SU-DHL-6 (cell line): Measurements from ENCODE around the gene VDAC1.
A peak's percentile ranks its signal among the peaks of the same experiment; 100 is the strongest.

Experiments used
- H2AFZ ChIP-seq: fragments of 200-600 bp; sonication (generic); 2 replicates; pipeline ENCODE4 v1.6.1; 2014; ENCODE audit warnings: low read depth, mild to moderate bottlenecking, moderate library complexity, mixed read lengths, antibody characterized with exemption, low read length; ENCODE audit not compliant: severe bottlenecking
- H3F3A ChIP-seq: fragments of 200-600 bp; shearing (Covaris generic); 2 replicates; pipeline ENCODE4 v1.6.0; 2016; ENCODE audit warnings: antibody characterized with exemption, mild to moderate bottlenecking; ENCODE audit not compliant: insufficient read depth
- H3K27ac ChIP-seq: fragments of 200-600 bp; sonication (generic); 2 replicates; pipeline ENCODE4 v1.5.1; 2016; ENCODE audit warnings: low read depth, mild to moderate bottlenecking, low read length, moderate library complexity, mixed read lengths
- H3K27me3 ChIP-seq: fragments of 200-600 bp; sonication (generic), shearing (Covaris generic); 2 replicates; pipeline ENCODE4 v1.6.0; 2014; ENCODE audit warnings: mild to moderate bottlenecking, low read length
- H3K36me3 ChIP-seq: fragments of 200-600 bp; sonication (generic); 2 replicates; pipeline ENCODE4 v1.6.1; 2014; ENCODE audit warnings: mild to moderate bottlenecking, low read length, mixed read lengths
- H3K4me2 ChIP-seq: fragments of 300-600, 200-600 bp; shearing (Covaris generic), sonication (generic); 2 replicates; pipeline ENCODE4 v1.6.0; 2014; ENCODE audit warnings: low read length, low read depth, mild to moderate bottlenecking; ENCODE audit not compliant: poor library complexity, severe bottlenecking
- H3K4me3 ChIP-seq: fragments of 200-600 bp; sonication (generic); 2 replicates; pipeline ENCODE4 v1.5.1; 2014; ENCODE audit warnings: antibody characterized with exemption, low read length, mild to moderate bottlenecking, mixed read lengths; ENCODE audit not compliant: insufficient read depth, poor library complexity, severe bottlenecking
- H3K79me2 ChIP-seq: fragments of 200-600 bp; sonication (generic); 2 replicates; pipeline ENCODE4 v1.6.1; 2014; ENCODE audit warnings: mild to moderate bottlenecking, low read length, moderate library complexity; ENCODE audit not compliant: insufficient read depth
- H3K9ac ChIP-seq: fragments of 200-600 bp; sonication (generic); 2 replicates; pipeline ENCODE4 v1.7.0; 2014; ENCODE audit warnings: mild to moderate bottlenecking, low read length
- H3K9me2 ChIP-seq: fragments of 200-600 bp; sonication (generic); replicated peaks from 2 replicates; pipeline ENCODE4 v1.6.1; 2014; ENCODE audit warnings: low read length; ENCODE audit not compliant: insufficient read depth
- H3K9me3 ChIP-seq: fragments of 200-600 bp; sonication (generic); 2 replicates; pipeline ENCODE4 v1.6.1; 2014; ENCODE audit warnings: low read length, mixed read lengths; ENCODE audit not compliant: insufficient read depth
- H4K20me1 ChIP-seq: fragments of 200-600 bp; sonication (generic); 2 replicates; pipeline ENCODE4 v1.6.1; 2014; ENCODE audit warnings: low read depth, mild to moderate bottlenecking, antibody characterized with exemption, low read length, moderate library complexity, mixed read lengths
- EZH2phosphoT487 ChIP-seq: fragments of 200-600 bp; sonication (generic), shearing (Covaris generic); conservative IDR thresholded peaks from 2 replicates; pipeline ENCODE4 v1.6.1; 2018; ENCODE audit warnings: mild to moderate bottlenecking, antibody characterized with exemption, low read length, moderate library complexity, mixed read lengths
- TF ChIP-seq, protein P1 (sequence below): fragments of 200-600 bp; sonication (generic); IDR thresholded peaks from one replicate; pipeline ENCODE4 v1.5.1; 2017; ENCODE audit warnings: antibody characterized with exemption, mild to moderate bottlenecking, low read length, moderate library complexity; ENCODE audit not compliant: insufficient read depth, poor library complexity, severe bottlenecking

The VDAC1 gene

DNA sequence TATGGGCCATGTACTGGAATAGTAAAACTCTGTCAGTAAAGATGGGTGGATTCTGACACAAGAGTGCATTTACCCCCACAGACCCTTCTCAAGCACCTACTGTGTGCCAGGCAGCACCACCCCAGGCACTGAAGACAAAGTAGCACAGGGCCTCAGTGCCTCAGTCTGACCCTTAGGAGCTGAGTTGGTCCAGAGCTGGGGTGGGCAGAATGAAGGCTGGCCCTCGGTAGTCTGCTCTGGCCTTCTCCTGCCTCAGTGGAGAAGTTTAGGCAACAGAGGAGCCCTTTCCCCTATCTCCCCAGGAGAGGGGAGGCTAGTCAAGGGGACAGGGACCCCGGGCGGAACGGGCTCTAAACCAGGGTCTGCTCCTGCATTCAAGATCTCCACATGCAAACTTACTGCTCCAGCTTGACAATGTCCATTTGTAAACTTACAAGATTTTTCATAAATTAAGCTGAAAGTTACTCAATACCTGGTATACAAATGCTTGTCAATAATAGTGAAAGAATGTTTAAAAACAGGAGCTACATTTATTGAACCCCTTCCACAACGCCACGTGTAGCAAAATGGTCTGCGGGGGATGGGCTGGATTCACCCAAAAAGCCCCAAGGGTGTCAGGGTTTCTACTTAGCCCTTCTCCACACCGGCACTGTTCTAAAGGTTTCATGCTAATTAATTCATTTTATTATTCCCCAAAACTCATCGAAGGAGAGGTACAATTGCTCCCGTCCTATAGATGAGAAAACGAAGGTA lies 1.5 kb downstream of the VDAC1 start:
- Histone ChIP-seq H3K27me3 (no peaks in the 10 kb centered on the region), H3K9me2 (no peaks in the 10 kb centered on the region), H3K36me3 (no peaks in the 10 kb centered on the region), H2AFZ (peak overlapping the region; percentile 81), H3K4me3 (peak overlapping the region; percentile 77), H3K79me2 (peaks cover 62% of the 10 kb centered on the region), H3K9me3 (no peaks in the 10 kb centered on the region), H4K20me1 (peaks cover 12% of the 10 kb centered on the region; the same call in 1 of the 2 replicates), H3K9ac (peak overlapping the region; percentile 88), H3K4me2 (peak overlapping the region; percentile 81), H3F3A (no peaks in the 10 kb centered on the region), H3K27ac (peak overlapping the region; percentile 87)
- TF ChIP-seq, protein P1, sequence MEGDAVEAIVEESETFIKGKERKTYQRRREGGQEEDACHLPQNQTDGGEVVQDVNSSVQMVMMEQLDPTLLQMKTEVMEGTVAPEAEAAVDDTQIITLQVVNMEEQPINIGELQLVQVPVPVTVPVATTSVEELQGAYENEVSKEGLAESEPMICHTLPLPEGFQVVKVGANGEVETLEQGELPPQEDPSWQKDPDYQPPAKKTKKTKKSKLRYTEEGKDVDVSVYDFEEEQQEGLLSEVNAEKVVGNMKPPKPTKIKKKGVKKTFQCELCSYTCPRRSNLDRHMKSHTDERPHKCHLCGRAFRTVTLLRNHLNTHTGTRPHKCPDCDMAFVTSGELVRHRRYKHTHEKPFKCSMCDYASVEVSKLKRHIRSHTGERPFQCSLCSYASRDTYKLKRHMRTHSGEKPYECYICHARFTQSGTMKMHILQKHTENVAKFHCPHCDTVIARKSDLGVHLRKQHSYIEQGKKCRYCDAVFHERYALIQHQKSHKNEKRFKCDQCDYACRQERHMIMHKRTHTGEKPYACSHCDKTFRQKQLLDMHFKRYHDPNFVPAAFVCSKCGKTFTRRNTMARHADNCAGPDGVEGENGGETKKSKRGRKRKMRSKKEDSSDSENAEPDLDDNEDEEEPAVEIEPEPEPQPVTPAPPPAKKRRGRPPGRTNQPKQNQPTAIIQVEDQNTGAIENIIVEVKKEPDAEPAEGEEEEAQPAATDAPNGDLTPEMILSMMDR = no peak
- TF ChIP-seq EZH2phosphoT487 = no peak

DNA sequence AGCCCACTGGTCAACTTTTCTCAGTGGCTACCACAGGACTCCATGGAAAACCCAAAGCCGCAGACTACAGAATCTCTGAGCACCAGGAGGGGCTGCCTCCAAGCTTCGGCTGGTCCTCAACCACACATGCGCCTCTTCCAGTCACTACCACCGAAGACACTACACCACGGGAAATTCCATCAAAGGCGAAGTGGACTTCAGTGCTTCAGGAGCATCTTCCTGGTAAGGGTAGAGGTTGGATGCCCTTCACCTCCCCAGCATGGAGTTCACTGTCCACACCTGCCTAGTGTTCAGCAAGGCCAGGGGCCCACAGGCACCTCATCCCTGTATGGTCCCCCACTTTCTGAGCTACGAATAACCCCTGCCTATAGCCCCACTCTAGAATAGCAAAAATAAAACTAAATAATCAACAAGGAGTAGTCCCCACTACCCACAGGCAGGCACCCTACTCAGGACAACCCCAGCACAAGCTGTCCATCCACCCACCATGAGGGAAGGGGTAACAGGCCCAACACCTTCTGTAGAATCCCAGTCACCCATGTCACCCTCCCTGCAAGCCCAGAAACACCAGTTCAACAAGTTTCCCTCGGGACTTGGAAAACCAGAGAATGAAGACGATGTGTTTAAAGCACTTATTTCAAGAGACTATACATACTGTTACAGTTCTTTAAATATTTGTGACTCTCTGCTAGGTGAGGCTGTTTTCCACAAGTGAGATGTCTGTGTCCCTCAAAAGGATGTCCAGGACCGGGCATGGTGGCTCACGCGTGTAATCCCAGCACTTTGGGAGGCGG lies 2.6 kb downstream of the VDAC1 start:
- Histone ChIP-seq H3K9me3 (no peaks in the 10 kb centered on the region), H3K9ac (peak overlapping the region; percentile 88), H3K79me2 (peaks cover 73% of the 10 kb centered on the region), H3K36me3 (no peaks in the 10 kb centered on the region), H3F3A (no peaks in the 10 kb centered on the region), H3K4me3 (peak overlapping the region; percentile 77), H3K27me3 (no peaks in the 10 kb centered on the region), H3K9me2 (no peaks in the 10 kb centered on the region), H3K4me2 (peak overlapping the region; percentile 81), H2AFZ (no peak overlapping the region), H4K20me1 (peaks cover 13% of the 10 kb centered on the region; the same call in 1 of the 2 replicates), H3K27ac (no peak overlapping the region)
- TF ChIP-seq, protein P1 = no peak
- TF ChIP-seq EZH2phosphoT487 = no peak

DNA sequence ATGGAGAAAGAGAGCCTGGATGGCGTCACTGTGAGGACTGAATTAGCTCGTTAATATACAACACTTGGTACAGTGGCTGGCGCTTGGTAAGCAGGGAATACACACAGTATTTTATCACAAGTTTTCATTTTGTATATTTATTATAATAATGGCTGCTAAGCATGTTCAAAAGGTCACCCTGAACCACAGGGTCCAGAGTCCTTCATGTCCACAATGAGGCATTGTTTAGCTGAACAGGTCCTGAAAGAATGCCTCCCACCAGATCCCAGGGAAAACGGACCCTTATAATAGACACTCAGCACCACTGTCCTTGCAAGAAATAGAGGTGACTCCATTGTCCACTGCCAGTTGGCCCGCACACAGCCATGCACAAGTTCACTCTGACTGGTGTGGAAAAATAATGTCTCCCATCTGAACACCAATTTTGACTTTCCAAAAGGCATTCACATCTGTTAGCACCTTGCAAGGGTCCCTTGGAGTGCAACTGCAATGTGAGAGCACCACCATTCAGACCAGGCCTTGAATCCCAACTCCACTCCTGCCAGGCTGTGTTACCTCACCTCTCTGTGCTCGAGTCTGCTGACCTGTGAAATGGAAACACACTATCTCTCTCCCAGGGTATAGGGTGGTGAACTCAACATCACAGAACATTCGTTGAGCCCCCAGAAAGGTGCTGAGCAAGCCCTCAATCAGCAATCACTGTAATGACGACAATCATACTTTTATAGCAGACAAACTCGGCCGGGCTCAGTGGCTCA lies 3.9 kb downstream of the VDAC1 start:
- peaks cover 85% of the 10 kb centered on the region for H3K79me2 ChIP-seq
- H3K9ac ChIP-seq = no peak overlapping the region; the same call in 1 of the 2 replicates
- TF ChIP-seq, protein P1 = no peak
- TF ChIP-seq EZH2phosphoT487 = no peak
- no peaks in the 10 kb centered on the region for H3K9me3 ChIP-seq
- no peaks in the 10 kb centered on the region for H3K9me2 ChIP-seq
- no peaks in the 10 kb centered on the region for H3F3A ChIP-seq
- H3K4me3 ChIP-seq = no peak overlapping the region
- no peaks in the 10 kb centered on the region for H3K27me3 ChIP-seq
- no peaks in the 10 kb centered on the region for H3K36me3 ChIP-seq
- no peak overlapping the region for H2AFZ ChIP-seq
- H3K4me2 ChIP-seq = no peak overlapping the region
- H4K20me1 ChIP-seq = peaks cover 26% of the 10 kb centered on the region; the same call in 1 of the 2 replicates
- no peak overlapping the region for H3K27ac ChIP-seq
